Stimulated activated naive B cell treated with anti-CD40 and anti-IgM and Interleukin-4, amounts not matched to agents 10 μg/mL and 1 μg/mL and 100 μg/mL, for 72 hours (primary cell): Measurements from ENCODE around the gene INAVA.
A peak's percentile ranks its signal among the peaks of the same experiment; 100 is the strongest.

Source experiments
- ATAC-seq, 2 donors: fragments of 150-1000 bp; cut with Tn5 transposase; replicated peaks; 2 replicates each; pipeline ENCODE4 v1.10.0; 2021; ENCODE audit warnings: moderate library complexity in 1 of 2
- DNase-seq: peaks from one replicate; pipeline ENCODE4 v3.0.0; 2021
- H3K27ac Mint-ChIP-seq: one replicate; pipeline ENCODE4 v1.8.0; 2022; ENCODE audit warnings: mild to moderate bottlenecking, mixed read lengths
- H3K27me3 Mint-ChIP-seq, 2 donors: one replicate each; pipeline ENCODE4 v1.8.0; 2022; ENCODE audit warnings: mixed read lengths in 2 of 2
- H3K36me3 Mint-ChIP-seq, 2 donors: one replicate each; pipeline ENCODE4 v1.8.0; 2022; ENCODE audit warnings: mixed read lengths in 2 of 2, mild to moderate bottlenecking in 1 of 2
- H3K4me1 Mint-ChIP-seq, 2 donors: one replicate each; pipeline ENCODE4 v1.8.0; 2022; ENCODE audit warnings: mixed read lengths in 2 of 2, mild to moderate bottlenecking in 1 of 2
- H3K4me3 Mint-ChIP-seq, 2 donors: one replicate each; pipeline ENCODE4 v1.8.0; 2022; ENCODE audit warnings: mild to moderate bottlenecking in 2 of 2, mixed read lengths in 2 of 2, moderate library complexity in 1 of 2
- H3K9me3 Mint-ChIP-seq, 2 donors: one replicate each; pipeline ENCODE4 v1.8.0; 2022; ENCODE audit warnings: mixed read lengths in 2 of 2, mild to moderate bottlenecking in 1 of 2

Gene INAVA

GRCh38 chr1:200869753-200870391, 24.8 kb upstream of the INAVA start:
- Mint-ChIP-seq H3K4me3 (peak overlapping the region in 1 of 2 donors; percentile 4), H3K27ac (peak overlapping the region; percentile 1), H3K9me3 (no peaks in the 10 kb centered on the region), H3K27me3 (peaks cover 22 to 43% of the 10 kb centered on the region in 2 donors), H3K36me3 (no peaks in the 10 kb centered on the region), H3K4me1 (peaks cover 27 to 30% of the 10 kb centered on the region in 2 donors)
- no peak for DNase-seq
- ATAC-seq = peak; percentile 60 to 62

- Mint-ChIP-seq H3K4me3 (peak within 1 kb of the TSS; percentile 67 to 74), H3K4me1 (peaks cover 13 to 19% of the 10 kb centered on the region in 2 donors), H3K27ac (peak within 1 kb of the TSS; percentile 74), H3K27me3 (peaks cover 41 to 52% of the 10 kb centered on the region in 2 donors), H3K9me3 (no peaks in the 10 kb centered on the region), H3K36me3 (no peaks in the 10 kb centered on the region)
- ATAC-seq = no peak
- DNase-seq = no peak
Measured at GRCh38 chr1:200872446-200873115, 22.1 kb upstream of the INAVA start, which contains the start of gene GPR25. TSS of gene GPR25 (plus strand) at chr1:200872981. CDS start at chr1:200873038, 57 bp downstream.

- Mint-ChIP-seq H3K9me3 (no peaks in the 10 kb centered on the region), H3K27ac (no peak overlapping the region), H3K4me3 (no peak overlapping the region), H3K27me3 (peaks cover 42 to 52% of the 10 kb centered on the region in 2 donors), H3K36me3 (no peaks in the 10 kb centered on the region), H3K4me1 (peaks cover 14 to 22% of the 10 kb centered on the region in 2 donors)
- DNase-seq (no peak), ATAC-seq (no peak)
Measured at GRCh38 chr1:200873116-200873670, 21.5 kb upstream of the INAVA start.

- Mint-ChIP-seq H3K9me3 (no peaks in the 10 kb centered on the region), H3K4me3 (peak overlapping the region; percentile 67 to 74), H3K4me1 (peaks cover 16 to 26% of the 10 kb centered on the region in 2 donors), H3K27ac (peak overlapping the region; percentile 74), H3K36me3 (no peaks in the 10 kb centered on the region), H3K27me3 (peaks cover 47 to 52% of the 10 kb centered on the region in 2 donors)
- DNase-seq = no peak
- ATAC-seq = peak in 1 of 2 donors; percentile 8
Measured at GRCh38 chr1:200873671-200874397, 20.9 kb upstream of the INAVA start.

- H3K4me1 Mint-ChIP-seq = peaks cover 12 to 21% of the 10 kb centered on the region in 2 donors
- H3K27me3 Mint-ChIP-seq = peaks cover 47 to 52% of the 10 kb centered on the region in 2 donors
- DNase-seq (no peak), ATAC-seq (no peak)
- peak overlapping the region in 1 of 2 donors; percentile 4 for H3K4me3 Mint-ChIP-seq
- no peaks in the 10 kb centered on the region for H3K36me3 Mint-ChIP-seq
- H3K27ac Mint-ChIP-seq = peak overlapping the region; percentile 32
- no peaks in the 10 kb centered on the region for H3K9me3 Mint-ChIP-seq
Measured at GRCh38 chr1:200874694-200875093, 20.0 kb upstream of the INAVA start.

- ATAC-seq (no peak), DNase-seq (no peak)
- H3K9me3 Mint-ChIP-seq = no peaks in the 10 kb centered on the region
- peaks cover 47 to 52% of the 10 kb centered on the region in 2 donors for H3K27me3 Mint-ChIP-seq
- H3K4me1 Mint-ChIP-seq = peaks cover 9 to 15% of the 10 kb centered on the region in 2 donors
- no peaks in the 10 kb centered on the region for H3K36me3 Mint-ChIP-seq
- H3K27ac Mint-ChIP-seq = no peak overlapping the region
- no peak overlapping the region for H3K4me3 Mint-ChIP-seq
Measured at GRCh38 chr1:200875416-200875815, 19.3 kb upstream of the INAVA start.

- Mint-ChIP-seq H3K27ac (no peak overlapping the region), H3K9me3 (no peaks in the 10 kb centered on the region), H3K27me3 (peaks cover 44 to 45% of the 10 kb centered on the region in 2 donors), H3K36me3 (no peaks in the 10 kb centered on the region), H3K4me3 (no peak overlapping the region), H3K4me1 (peaks cover 9 to 15% of the 10 kb centered on the region in 2 donors)
- DNase-seq (no peak), ATAC-seq (no peak)
Measured at GRCh38 chr1:200877010-200877409, 17.7 kb upstream of the INAVA start.

- H3K27me3 Mint-ChIP-seq = peaks cover 39 to 40% of the 10 kb centered on the region in 2 donors
- no peaks in the 10 kb centered on the region for H3K9me3 Mint-ChIP-seq
- H3K36me3 Mint-ChIP-seq = no peaks in the 10 kb centered on the region
- H3K27ac Mint-ChIP-seq = peak overlapping the region; percentile 45
- peaks cover 9 to 15% of the 10 kb centered on the region in 2 donors for H3K4me1 Mint-ChIP-seq
- DNase-seq (peak; percentile 49), ATAC-seq (peak; percentile 87 to 93)
- peak overlapping the region in 1 of 2 donors; percentile 32 for H3K4me3 Mint-ChIP-seq
Measured at GRCh38 chr1:200877839-200878551, 16.7 kb upstream of the INAVA start.

GRCh38 chr1:200880212-200880611, 14.5 kb upstream of the INAVA start:
- Mint-ChIP-seq H3K9me3 (no peaks in the 10 kb centered on the region), H3K27me3 (peaks cover 21 to 22% of the 10 kb centered on the region in 2 donors), H3K4me3 (no peak overlapping the region), H3K36me3 (no peaks in the 10 kb centered on the region), H3K4me1 (peaks cover 3 to 7% of the 10 kb centered on the region in 2 donors), H3K27ac (no peak overlapping the region)
- DNase-seq (no peak), ATAC-seq (peak; percentile 47 to 62)

- Mint-ChIP-seq H3K27me3 (peaks cover 5 to 9% of the 10 kb centered on the region in 2 donors), H3K27ac (no peak overlapping the region), H3K36me3 (no peaks in the 10 kb centered on the region), H3K4me1 (peaks cover 12 to 16% of the 10 kb centered on the region in 2 donors), H3K4me3 (no peak overlapping the region), H3K9me3 (no peaks in the 10 kb centered on the region)
- no peak for DNase-seq
- no peak for ATAC-seq
Measured at GRCh38 chr1:200883118-200883517, 11.6 kb upstream of the INAVA start.

- no peak overlapping the region for H3K27ac Mint-ChIP-seq
- no peaks in the 10 kb centered on the region for H3K36me3 Mint-ChIP-seq
- H3K4me3 Mint-ChIP-seq = no peak overlapping the region
- DNase-seq (no peak), ATAC-seq (no peak)
- no peaks in the 10 kb centered on the region for H3K9me3 Mint-ChIP-seq
- peaks cover 16 to 29% of the 10 kb centered on the region in 2 donors for H3K27me3 Mint-ChIP-seq
- peaks cover 28 to 34% of the 10 kb centered on the region in 2 donors for H3K4me1 Mint-ChIP-seq
Measured at GRCh38 chr1:200885623-200886402, 8.9 kb upstream of the INAVA start.

GRCh38 chr1:200886594-200886993, 8.1 kb upstream of the INAVA start:
- ATAC-seq (no peak), DNase-seq (no peak)
- no peaks in the 10 kb centered on the region for H3K9me3 Mint-ChIP-seq
- no peak overlapping the region for H3K27ac Mint-ChIP-seq
- peaks cover 31 to 42% of the 10 kb centered on the region in 2 donors for H3K4me1 Mint-ChIP-seq
- H3K27me3 Mint-ChIP-seq = peaks cover 20 to 29% of the 10 kb centered on the region in 2 donors
- no peaks in the 10 kb centered on the region for H3K36me3 Mint-ChIP-seq
- no peak overlapping the region for H3K4me3 Mint-ChIP-seq

GRCh38 chr1:200887036-200887435, 7.7 kb upstream of the INAVA start:
- Mint-ChIP-seq H3K36me3 (no peaks in the 10 kb centered on the region), H3K9me3 (no peaks in the 10 kb centered on the region), H3K4me3 (no peak overlapping the region), H3K4me1 (peaks cover 35 to 46% of the 10 kb centered on the region in 2 donors), H3K27ac (no peak overlapping the region), H3K27me3 (peaks cover 25 to 33% of the 10 kb centered on the region in 2 donors)
- ATAC-seq (no peak), DNase-seq (no peak)
